Measurements from ENCODE around the gene CNTN4. TPM values are rescaled to one million over a fixed set of nuclear protein-coding genes. Genes with fewer than 3 reads are reported as not detected.

The CNTN4 gene
- total RNA-seq, 1 donor from 2014 or later = 22.1 TPM

DNA sequence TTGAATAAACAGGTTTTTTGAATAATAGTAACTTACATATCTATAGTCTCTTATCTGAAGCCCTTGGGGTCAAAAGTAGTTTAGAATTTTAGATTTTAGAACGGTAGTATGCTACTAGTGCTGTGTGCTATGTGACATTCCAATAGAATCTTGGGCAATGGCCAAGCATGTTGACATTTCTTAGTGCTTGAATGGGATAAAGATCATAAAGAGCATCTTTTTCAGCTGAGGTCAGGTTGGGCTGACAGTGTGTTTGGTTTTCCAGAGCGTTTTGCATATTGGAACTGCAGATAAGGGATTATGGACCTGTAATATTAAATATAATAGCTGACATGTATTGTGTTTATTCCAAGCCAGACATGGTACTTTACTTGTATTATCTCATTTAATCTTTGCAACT, 32.1 kb downstream of the CNTN4 start:
- intact Hi-C loops (cut with DNase I) = no loop called here
- H3K4me3 ChIP-seq = no peak overlapping the region
- TF ChIP-seq POLR2AphosphoS5 (IDR thresholded peaks at IDR 0.05; ENCODE audit: insufficient read depth in 1 of 2, low read depth in 1 of 2) (no peak), POLR2A (IDR thresholded peaks at IDR 0.05) (no peak)
- TF ChIP-seq, protein P1, sequence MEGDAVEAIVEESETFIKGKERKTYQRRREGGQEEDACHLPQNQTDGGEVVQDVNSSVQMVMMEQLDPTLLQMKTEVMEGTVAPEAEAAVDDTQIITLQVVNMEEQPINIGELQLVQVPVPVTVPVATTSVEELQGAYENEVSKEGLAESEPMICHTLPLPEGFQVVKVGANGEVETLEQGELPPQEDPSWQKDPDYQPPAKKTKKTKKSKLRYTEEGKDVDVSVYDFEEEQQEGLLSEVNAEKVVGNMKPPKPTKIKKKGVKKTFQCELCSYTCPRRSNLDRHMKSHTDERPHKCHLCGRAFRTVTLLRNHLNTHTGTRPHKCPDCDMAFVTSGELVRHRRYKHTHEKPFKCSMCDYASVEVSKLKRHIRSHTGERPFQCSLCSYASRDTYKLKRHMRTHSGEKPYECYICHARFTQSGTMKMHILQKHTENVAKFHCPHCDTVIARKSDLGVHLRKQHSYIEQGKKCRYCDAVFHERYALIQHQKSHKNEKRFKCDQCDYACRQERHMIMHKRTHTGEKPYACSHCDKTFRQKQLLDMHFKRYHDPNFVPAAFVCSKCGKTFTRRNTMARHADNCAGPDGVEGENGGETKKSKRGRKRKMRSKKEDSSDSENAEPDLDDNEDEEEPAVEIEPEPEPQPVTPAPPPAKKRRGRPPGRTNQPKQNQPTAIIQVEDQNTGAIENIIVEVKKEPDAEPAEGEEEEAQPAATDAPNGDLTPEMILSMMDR (IDR thresholded peaks at IDR 0.05) = no peak

DNA sequence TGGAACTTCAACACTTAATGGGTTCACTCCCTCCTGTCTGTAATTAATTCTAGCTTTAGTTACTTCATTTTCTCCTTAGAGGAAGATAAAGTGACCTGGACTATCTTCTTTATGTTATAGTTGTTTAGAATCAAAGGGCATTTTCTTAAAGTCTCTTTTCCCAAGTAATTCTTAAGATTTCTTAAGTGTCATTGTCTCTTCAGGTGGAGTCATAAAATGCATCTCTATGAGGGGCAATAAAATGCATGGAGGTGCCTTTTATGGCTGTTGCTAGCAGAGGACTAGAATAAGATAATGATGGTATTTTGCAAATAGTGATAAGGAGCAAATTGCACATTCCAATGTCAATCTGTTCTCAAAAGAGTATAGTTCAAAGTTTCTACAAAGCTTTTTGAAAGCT, 34.5 kb downstream of the CNTN4 start:
- Histone ChIP-seq H3K27me3 (no peaks in the 10 kb centered on the region), H3K4me3 (no peak overlapping the region), H3K27ac (no peak overlapping the region), H3K36me3 (no peaks in the 10 kb centered on the region), H3K4me1 (no peaks in the 10 kb centered on the region), H3K9me3 (no peaks in the 10 kb centered on the region)
- no peak for DNase-seq (ENCODE audit: extremely low spot score in 2 of 2)
- TF ChIP-seq, protein P1 (IDR thresholded peaks at IDR 0.05) = no peak
- TF ChIP-seq POLR2A (IDR thresholded peaks at IDR 0.05) (no peak), POLR2AphosphoS5 (IDR thresholded peaks at IDR 0.05; ENCODE audit: insufficient read depth in 1 of 2, low read depth in 1 of 2) (no peak)
- intact Hi-C loops (cut with DNase I) = no loop called here

More for the DNA sequence above, 32.1 kb downstream of the CNTN4 start:
- Histone ChIP-seq H3K9me3 (no peaks in the 10 kb centered on the region), H3K27me3 (no peaks in the 10 kb centered on the region), H3K27ac (no peak overlapping the region), H3K36me3 (no peaks in the 10 kb centered on the region), H3K4me1 (no peaks in the 10 kb centered on the region)
- DNase-seq (ENCODE audit: extremely low spot score in 2 of 2) = no peak

DNA sequence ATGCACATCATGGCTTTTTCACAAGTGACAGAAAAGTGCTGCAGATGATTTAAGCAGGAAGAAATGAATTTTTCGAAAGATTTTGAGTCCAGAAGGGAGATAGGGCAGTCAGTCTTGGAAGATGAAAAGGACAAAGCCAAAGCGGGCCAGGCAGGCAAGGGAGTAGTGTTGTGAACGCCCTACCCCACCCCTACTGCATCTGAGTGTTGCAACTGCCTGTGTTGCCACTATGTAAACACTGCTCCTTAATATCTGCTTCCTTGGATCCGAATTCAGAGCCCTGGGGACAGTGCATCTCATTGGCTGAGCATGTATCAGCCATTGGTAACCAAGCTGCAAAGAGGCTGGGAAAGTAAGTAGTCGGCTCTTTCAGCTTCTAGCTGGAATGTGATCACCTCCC, 39.0 kb downstream of the CNTN4 start:
- Histone ChIP-seq H3K9me3 (no peaks in the 10 kb centered on the region), H3K4me1 (no peaks in the 10 kb centered on the region), H3K4me3 (no peak overlapping the region), H3K27ac (no peak overlapping the region), H3K36me3 (no peaks in the 10 kb centered on the region), H3K27me3 (no peaks in the 10 kb centered on the region)
- TF ChIP-seq, protein P1 (IDR thresholded peaks at IDR 0.05) = no peak
- TF ChIP-seq POLR2A (IDR thresholded peaks at IDR 0.05) = no peak
- no peak for TF ChIP-seq POLR2AphosphoS5 (IDR thresholded peaks at IDR 0.05; ENCODE audit: insufficient read depth in 1 of 2, low read depth in 1 of 2)
- DNase-seq (ENCODE audit: extremely low spot score in 2 of 2) = no peak
- intact Hi-C loops (cut with DNase I) = no loop called here

DNA sequence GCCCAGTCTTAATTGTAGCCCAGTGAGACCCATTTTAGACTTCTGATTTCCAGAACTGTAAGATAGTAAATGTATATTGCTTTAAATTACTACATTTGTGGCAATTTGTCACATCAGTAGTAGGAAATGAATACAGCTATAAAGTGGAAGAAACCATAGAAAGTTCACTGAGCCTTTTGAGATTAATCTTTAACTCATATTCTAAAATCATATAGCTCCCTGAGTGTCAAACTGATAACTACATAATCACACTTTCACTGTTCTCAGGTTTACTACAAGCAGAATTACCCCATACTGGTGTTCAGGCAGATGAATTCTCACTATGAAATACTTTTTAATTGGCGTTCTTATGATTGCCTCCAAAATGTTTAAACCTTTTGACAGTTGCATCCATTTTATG, 42.8 kb downstream of the CNTN4 start:
- TF ChIP-seq POLR2A (IDR thresholded peaks at IDR 0.05) (no peak), POLR2AphosphoS5 (IDR thresholded peaks at IDR 0.05; ENCODE audit: insufficient read depth in 1 of 2, low read depth in 1 of 2) (no peak)
- TF ChIP-seq, protein P1 (IDR thresholded peaks at IDR 0.05) = no peak
- H3K27me3 ChIP-seq = no peaks in the 10 kb centered on the region
- no peaks in the 10 kb centered on the region for H3K9me3 ChIP-seq
- H3K4me3 ChIP-seq = no peak overlapping the region
- no peaks in the 10 kb centered on the region for H3K4me1 ChIP-seq
- H3K27ac ChIP-seq = no peak overlapping the region
- intact Hi-C loops (cut with DNase I) = no loop called here
- H3K36me3 ChIP-seq = no peaks in the 10 kb centered on the region
- DNase-seq (ENCODE audit: extremely low spot score in 2 of 2) = no peak

DNA sequence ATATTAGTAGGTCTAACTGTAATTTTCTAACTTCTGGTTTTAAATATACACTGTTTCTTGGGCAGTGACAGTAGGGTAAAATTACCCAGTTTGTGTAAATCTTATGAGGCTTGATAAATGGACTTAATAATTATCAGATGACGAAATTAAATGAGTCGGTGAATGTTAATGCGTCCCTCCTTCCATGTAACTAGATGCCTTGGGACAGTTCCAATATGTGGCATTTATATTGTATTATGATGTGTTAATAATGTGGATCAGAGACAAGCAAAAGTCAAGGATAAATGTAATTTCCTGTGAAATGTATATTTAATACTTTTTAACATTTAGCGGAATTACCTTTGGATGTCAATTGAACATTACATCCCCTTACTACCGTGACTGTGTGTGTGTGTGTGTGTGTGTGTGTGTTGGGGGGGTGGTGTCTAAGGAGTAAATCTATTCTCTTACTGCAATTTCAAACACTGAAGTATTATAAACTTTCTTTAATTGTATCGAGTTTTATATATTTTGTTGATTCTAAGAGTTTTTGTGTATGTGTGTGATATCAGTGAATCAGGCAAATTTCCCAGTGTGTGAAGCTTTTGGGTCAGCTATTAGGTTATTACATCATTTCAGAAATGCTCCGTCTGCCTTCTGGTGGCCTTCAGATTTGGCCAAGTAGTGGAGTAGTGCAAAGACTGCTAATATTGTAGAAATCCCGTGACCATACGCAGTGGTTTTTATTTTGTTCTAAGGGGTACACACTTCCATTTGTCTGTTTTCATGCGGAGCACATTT, 50.1 kb downstream of the CNTN4 start:
- intact Hi-C loops (cut with DNase I) = no loop called here
- H3K36me3 ChIP-seq = no peaks in the 10 kb centered on the region
- H3K4me1 ChIP-seq = no peaks in the 10 kb centered on the region
- H3K4me3 ChIP-seq = no peak overlapping the region
- DNase-seq (ENCODE audit: extremely low spot score in 2 of 2) = no peak
- no peaks in the 10 kb centered on the region for H3K27me3 ChIP-seq
- TF ChIP-seq, protein P1 (IDR thresholded peaks at IDR 0.05) = no peak
- H3K9me3 ChIP-seq = no peaks in the 10 kb centered on the region
- H3K27ac ChIP-seq = no peak overlapping the region

All from vagina (tissue), 2 donors.